NCI-H526 (cell line): ENCODE data around the gene BTC.
"Not testable (repeated sequence)": the region's sequence is repeated elsewhere in the genome, so short reads cannot be mapped to it uniquely, and the experiment has no call there.

ENCODE experiments used
- DNase-seq, 2 experiments: peaks; one replicate each; lab custom pipeline; 2025; lab: John Stamatoyannopoulos, UW

Gene BTC

DNA sequence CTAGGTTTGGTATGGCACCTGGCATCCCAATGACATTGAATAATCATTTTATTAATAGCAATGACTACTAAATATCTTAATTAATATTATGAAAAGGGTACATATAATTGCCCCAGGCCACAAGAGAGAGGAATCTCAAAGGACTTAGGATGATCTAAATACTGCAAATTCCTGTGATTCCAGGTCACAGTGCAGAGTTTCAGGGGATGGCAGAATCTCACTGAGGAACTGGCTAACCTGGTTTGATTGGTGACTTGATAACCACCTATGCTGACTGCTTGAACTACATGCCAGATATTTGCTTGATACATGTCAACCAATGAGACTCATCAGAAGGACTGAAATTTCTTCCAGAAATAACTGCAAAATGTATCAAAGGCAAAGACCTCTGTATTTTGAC, 37.2 kb downstream of the BTC start:
- DNase-seq = no peak

DNA sequence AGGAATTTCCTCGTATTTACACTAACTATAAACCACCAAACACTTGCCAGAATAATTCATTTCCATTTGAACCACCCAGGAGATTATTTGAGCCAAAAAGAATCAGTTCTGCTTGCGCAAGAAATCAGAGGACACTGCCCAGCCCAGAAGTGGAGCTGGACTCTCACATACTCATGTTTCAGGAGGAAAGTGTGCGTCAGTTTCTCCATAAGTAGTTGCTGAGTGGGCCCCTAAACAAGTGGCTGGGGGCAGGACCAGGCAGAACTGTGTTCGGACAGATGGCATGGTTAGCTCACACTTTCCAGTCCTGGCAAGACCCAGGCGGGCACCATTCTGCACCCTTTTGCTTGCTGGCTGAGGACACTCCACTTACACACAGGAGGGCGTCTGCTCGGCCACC, 38.8 kb downstream of the BTC start:
- no peak for DNase-seq

DNA sequence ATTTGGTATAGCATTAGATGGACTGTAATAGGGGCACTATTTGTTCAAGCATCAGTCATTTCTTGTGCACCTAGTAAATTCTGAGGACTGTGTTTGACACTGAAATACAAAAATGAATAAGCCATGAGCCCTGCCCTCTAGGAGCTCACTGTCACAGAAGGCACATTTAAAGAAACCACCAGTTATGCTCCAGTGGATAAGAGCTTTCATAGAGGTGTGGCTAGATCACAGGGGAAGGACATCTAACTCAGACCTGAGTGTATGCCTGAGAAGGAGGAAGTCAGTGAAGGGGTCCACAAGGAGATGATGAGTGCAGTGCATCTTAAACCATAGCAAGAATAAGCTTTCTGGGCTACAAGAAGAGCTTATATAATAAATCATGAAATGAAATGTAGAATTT, 40.1 kb downstream of the BTC start:
- no peak for DNase-seq

DNA sequence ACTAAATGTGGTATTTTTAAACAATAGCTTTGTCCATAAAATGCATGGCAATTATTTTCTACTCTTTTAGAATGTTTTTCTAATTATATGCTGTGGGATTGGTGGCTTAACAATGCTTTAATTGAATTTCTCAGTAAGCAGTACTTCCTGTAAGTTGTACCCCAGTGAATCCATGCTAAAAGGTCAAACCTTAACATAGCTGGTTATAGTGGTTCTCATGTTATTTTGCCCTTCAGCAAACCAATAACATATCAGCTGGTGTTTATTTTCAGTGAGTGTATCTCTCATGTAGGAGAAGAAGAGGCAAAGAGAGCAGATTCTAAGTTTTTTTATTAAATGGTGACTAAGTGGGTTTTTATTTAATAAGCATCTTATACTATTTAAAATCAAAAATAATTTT, 41.5 kb downstream of the BTC start:
- no peak for DNase-seq

DNA sequence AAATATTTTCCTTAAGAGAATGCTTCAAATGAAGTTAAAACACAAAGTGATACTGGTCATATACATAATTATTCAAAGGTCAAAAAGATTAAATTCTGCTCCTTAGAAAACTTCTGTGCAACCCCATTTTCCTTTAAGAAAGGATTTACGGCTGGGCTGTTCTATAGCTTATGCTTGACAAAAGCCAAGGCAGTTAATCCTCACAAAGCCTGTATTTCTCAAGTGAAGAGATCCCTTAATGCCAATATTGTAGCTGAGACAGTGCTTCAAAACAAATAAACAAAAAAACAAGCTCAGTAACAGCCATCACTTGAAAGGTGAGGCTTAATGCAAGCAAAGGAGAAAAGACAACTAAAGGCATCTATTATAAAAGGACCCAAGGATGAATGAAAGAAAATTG, 42.5 kb downstream of the BTC start:
- no peak for DNase-seq

DNA sequence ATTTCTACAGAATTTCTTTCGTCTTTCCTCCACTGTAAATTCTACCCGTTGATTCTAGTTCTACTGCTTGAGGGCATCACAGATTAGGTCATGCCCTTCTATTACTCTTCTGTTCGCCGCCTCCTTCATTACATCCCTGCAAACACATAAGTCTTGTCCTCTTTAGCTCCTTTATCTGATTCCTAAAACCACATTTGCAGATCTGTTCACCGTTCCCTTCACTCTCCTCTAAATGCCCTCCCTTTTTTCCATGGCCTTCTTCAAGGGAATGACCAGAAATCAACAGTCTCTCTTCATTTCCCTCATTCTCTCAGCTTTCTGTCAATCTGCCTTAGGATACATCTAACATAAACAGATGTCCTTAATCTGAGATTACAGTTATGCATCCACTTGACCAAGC, 43.1 kb downstream of the BTC start:
- DNase-seq = no peak

DNA sequence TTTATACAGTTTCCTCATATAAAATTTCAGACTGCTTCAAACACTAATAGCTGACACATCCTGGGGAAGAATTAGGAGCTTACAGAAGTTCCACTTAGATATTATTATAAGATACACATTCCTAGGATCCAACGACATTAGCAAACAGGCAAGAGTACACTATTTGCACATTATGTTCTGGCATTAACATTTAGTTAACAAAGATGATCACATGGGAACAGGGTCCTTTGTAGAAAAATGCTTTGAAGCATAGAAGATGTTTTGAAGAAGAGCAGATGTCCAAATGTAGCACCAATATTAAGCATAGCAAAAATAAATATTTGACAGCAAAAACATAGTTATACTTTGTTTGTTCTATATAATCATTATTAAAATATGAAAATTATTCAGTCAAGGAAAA, 52.1 kb downstream of the BTC start:
- DNase-seq = no peak

DNA sequence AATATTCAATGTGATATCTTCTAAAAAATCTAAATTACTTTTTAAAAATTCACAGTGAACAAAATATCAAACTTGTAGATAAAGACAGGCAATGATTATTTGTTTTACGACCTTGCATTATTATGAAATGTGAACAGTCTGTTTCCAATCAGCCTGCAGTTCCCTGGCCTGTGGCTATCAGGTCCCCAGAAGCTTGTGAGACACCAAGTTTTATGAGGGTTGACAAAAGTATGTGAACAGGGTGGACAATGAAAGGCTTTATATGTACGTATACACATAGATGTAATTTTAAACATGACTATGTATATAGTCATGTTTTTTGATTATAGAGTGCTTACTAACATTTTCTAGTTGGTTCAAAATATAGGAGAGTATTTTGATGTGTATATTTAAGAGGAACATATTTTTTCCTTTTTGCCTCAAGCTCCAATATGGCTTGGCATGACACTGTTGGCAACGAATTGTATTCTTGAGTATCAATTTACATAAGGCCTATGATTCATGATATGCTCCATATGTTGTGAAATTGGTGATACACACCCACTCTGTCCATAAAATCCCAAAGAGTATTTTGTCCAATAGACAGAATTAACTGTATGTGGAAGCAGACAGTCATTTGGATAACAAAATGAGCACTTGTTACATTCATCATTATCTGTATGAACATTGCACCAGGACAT, 55.7 kb downstream of the BTC start:
- DNase-seq = no peak

DNA sequence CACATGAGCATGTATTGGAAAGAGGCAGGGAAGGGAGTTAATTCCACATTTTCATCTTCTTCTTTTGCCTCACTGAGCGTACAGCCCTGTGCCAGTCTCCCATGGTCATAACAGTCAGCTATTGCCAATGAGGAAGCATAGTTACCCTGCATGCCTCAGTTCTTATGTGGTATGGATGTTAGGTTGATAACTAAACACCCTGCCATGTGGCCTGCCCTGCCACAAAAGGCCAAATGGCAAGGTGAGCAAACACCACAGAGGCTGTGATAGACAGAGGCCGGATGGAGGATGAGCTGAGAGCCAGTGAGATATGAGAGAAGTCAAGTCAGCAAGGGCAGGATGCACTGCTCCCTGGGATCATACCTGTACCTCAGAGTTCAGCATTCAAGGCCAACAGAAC, 59.3 kb downstream of the BTC start:
- no peak for DNase-seq

DNA sequence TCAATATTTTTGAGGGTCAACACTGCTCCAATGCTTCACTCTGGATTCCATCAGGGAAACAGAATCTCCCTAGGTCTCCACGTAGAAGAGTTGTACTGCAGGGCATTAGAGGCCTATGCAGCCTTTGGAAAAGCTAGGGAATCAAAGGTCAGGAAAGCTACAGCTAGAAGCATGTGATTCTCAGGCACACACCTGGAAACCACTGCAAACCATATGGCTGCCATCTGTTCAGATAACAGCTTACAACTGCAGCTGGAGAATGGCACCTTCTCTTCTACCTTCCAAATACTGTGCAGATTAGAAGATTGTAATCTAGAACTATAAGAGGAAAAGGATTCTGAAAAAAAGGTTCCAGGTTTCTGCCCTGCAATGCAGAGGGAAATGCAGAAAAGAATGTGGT, 60.6 kb downstream of the BTC start:
- DNase-seq = no peak

DNA sequence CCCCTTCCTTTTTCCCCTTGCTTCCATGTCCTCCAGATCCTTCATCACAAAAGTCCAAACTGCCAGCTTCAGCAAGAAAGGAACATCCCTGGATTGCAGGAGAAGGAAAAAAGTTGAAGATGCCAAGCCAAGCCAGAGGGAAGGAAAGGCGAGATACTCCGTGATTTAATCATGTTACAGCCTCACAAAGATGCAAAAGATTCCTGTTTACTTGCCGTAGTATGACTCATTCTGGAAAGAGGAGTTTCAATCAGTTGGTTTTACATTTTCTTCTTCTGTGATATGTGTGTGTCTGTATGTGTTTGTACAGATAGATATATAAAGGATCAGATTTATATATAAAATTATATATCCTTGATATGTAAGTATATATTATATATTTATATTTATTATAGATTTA, 69.3 kb downstream of the BTC start:
- no peak for DNase-seq

DNA sequence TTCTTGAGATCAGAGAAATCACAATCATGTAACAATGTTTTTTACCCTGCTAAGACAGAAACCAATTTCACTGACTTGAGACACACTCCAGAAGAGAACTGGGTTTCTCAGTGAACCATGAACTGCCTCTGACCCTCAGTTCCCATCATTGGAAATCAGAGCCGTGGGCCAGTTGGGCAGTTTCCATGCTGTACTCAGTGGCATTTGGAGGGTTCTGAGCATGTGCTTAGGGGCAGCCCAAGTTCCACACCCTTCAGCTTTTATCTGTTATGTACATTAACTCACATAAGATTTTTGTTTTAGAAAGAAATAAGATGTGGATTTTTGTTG, 77.9 kb downstream of the BTC start:
- no peak for DNase-seq

DNA sequence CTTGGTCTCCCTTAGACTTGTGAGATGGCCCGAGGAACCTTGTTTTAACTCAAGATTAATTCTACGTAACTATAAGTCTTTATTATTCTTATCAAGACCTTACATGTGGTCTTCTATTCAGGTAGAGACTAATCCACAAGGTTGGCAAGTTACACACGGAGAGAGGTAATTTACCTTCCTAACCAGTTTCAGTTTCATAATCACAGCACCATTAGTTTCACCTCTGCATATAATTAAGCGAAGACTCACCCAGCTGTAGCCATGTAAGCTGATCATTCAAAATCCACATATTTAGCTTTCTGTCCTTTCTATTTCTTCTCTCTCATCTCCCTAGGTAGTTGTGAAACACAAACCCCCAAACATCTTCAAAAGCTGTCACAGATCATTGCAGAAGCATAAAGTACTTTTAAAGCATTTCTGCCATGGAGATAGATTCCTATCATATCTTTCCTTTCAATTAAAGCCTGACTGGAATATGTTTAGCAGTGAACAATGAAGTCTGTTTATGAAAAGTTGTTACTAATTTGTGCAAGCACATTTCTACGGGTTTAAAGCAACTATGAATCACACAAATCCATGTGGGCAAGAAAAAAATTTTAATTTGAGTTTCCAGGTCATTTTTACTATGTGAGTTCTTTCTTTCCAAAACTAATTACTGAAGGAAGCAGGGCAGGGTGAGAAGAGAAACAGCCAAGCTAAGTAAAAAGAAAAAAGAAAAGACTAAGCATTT, 78.5 kb downstream of the BTC start:
- DNase-seq = no peak

DNA sequence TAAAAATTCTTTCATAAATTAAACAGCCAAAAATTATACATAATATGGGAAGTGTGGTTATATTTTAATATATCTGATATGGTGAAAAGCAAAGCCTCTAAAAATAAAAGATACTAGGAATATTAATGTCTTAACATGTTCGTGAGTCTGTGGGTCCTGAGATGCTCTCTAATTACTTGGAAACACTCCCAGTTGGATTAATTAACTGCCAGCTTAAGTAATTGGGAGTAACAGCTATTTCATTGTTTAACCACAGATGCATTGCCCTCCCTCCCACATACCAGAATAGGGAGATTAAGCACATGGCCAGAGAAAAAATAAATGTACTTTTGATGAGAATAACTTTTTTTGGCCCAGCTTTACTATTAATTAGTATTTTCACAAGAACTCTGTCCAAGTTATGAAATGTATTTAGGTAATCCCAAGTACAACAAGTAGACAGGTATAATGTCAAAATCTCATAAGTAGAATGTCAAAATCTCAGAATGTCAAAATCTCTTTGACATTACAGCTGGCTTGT, 79.7 kb downstream of the BTC start:
- no peak for DNase-seq

DNA sequence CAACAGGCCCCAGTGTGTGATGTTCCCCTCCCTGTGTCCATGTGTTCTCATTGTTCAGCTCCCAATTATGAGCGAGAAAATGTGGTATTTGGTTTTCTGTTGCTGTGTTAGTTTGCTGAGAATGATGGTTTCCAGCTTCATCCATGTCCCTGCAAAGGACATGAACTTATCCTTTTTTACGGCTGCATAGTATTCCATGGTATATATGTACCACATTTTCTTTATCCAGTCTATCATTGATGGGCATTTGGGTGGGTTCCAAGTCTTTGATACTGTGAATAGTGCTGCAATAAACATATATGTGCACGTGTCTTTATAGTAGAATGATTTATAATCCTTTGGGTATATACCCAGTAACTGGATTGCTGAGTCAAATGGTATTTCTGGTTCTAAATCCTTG, 86.2 kb downstream of the BTC start:
- not testable (repeated sequence) for DNase-seq
